ENCODE measurements around the gene TEDC2.

GRCh38 chr16:2457267-2457666 lies 2.6 kb upstream of the TEDC2 start:
- TF ChIP-seq NCOR1 (IDR thresholded peaks at IDR 0.05) (no peak), U2AF2 (optimal IDR thresholded peaks at IDR 0.05; ENCODE audit: low read depth, low read length) (no peak), POLR2A (conservative IDR thresholded peaks at IDR 0.05) (no peak; the same call in 1 of the 2 replicates), SREBF2 (CRISPR knock-in tag; IDR thresholded peaks at IDR 0.05) (no peak), USF1 (CRISPR knock-in tag; IDR thresholded peaks at IDR 0.05) (no peak), RBBP5 (IDR thresholded peaks at IDR 0.05; ENCODE audit: borderline replicate concordance, insufficient read depth, low read length, poor library complexity, severe bottlenecking) (no peak), CTCF (IDR thresholded peaks at IDR 0.05 in 2 of 3, conservative IDR thresholded peaks at IDR 0.05 in 1 of 3; ENCODE audit: insufficient read depth in 2 of 3, low read depth in 1 of 3, low read length in 3 of 3) (no peak), MYBL2 (IDR thresholded peaks at IDR 0.05; ENCODE audit: low read depth) (no peak), MYBL2 (CRISPR knock-in tag; IDR thresholded peaks at IDR 0.05; ENCODE audit: borderline replicate concordance) (no peak), KLF16 (IDR thresholded peaks at IDR 0.05) (no peak), ZNF263 (CRISPR knock-in tag; IDR thresholded peaks at IDR 0.05; ENCODE audit: borderline replicate concordance) (no peak), SRSF1 (IDR thresholded peaks at IDR 0.05; ENCODE audit: low read depth, low read length) (no peak), EZH2 (IDR thresholded peaks at IDR 0.05; ENCODE audit: borderline replicate concordance, low read depth, low read length) (no peak), NR2F6 (CRISPR knock-in tag; IDR thresholded peaks at IDR 0.05) (no peak)

Data from K562 (cell line).